ENCODE measurements around the gene AOPEP. TPM values are rescaled to one million over a fixed set of nuclear protein-coding genes. Genes with fewer than 3 reads are reported as not detected.

Gene AOPEP
- total RNA-seq, 1 experiment from 2014 or later = 41.0 TPM

DNA sequence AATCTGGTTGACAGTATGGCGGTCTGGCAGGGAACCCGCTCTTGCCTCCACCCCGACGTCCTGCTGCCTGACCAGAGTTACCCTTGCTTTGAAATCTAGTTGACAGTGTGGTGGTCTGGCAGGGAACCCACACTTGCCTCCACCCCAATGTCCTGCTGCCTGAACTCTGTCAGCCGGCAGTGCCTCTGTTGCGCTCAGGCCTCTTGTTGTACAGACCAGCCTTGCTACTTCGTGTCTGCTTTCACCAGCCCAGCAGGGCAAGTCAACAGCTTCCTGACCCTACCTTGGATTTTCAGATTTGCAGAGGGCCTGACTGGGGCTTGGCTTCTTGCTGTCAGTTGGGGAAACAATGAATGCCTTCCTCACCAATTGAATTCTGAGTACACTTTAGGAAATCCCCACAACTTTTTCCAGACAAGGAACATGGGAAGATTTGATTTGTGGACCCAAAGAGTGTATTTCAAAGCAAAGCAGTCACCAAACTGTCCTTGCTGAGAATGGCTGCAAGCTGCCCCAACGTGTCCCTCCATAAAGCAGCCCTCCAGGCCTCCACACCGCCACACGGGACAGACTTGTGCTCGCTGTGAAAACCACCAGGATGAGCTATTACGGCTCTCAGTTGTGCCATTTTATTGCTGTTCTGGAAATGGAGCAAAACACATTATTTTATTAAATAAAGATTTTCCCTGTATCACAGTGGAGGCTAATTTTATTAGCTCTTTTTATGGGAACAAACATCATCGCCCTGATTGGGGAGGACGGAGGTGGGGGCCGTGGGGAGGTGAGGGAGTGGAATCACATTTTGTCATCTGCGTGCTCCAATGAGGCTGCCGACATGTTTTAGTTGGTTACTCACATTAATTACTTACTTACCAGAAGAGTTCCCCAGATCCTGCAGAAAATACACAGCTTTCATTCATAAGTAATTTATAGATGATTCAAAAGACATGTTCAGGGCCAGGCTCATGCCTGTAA, 189.3 kb downstream of the AOPEP start:
- DNase-seq (ENCODE audit: low spot score) = no peak

DNA sequence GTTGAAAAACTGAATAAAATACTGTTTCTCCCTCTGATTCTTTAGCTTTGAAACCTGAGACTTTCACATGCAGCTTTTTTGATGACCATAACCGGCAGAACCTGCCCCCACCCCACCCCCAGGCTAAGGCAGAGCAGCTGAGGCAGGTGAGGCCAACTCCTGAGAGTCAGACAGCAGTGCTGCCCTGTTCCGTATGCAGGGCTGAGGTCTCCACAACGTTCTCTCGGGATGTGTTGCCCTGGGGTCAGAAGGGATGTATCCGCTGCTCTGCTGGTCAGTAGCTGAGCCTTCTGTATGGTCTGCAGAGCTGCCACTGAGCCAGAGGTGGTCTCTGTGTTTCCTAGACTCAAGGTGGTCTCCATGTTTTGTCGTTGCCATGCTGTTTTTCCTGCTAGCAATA, 190.5 kb downstream of the AOPEP start:
- no peak for DNase-seq (ENCODE audit: low spot score)

DNA sequence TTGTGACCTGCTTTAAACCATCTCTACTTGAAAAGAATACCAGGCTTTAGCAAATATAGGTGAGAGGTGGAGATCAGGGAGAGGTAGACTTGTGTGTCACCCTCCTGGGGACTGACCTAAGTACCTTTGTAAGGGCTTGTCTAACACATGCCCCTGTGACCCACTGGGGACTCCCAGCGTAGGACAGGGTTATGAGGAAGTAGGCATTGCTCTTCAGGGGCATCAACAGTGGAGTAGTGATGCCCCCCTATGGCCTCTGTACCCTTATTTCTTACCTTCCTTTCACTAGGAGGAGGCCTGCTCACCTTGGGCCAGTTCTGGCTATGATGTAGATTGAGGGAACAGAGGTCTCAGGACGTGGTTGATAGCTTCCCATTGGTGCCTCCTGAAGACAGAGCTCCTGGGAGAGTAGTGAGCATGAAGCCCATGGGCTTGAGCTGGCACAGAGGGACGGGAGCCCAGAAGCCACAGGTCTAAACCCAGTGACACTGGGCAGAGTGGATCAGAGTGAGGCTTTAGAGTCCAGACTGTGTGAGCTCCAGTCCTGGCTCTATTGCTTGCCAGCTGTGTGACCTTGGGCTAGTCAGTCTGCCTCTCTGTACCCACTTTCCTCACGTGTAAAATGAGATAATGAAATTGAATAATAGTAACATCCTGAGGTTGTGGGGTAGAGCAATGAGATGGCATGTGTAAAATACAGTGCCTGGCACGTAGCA, 191.7 kb downstream of the AOPEP start:
- no peak for DNase-seq (ENCODE audit: low spot score)

DNA sequence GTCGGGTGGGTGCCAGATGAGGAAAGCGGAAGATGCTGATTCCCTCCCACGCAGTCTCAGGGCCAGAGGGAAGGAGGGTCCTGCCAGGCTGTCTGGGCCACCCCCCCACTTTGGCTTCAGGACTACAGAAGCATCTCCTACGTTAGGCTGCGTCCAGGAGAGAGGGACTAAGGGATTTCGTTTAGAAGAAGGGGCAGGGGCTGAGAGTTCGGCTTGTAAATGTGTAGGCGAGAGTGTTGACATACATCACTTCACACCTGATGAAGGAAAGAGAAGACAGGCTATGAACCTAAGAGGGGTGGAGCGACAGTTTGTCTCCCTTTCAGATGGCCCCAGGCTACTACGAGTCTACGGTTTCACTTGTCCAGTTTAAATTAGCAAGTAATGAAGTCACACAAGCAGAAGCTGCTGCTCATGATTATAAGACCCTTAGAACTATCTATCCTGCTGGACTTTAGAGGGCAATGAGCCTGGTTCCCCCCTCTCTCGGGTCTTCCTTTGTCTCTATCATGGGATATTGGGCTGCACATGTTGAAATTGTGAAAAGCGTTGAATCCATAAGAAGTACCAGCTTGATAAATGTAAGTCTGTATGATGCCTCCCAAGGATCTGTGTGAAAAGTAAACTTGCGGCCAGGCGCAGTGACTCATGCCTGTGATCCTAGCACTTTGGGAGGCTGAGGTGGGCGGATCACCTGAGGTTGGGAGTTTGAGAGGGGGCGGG, 193.0 kb downstream of the AOPEP start:
- DNase-seq (ENCODE audit: low spot score) = peak; percentile 93

DNA sequence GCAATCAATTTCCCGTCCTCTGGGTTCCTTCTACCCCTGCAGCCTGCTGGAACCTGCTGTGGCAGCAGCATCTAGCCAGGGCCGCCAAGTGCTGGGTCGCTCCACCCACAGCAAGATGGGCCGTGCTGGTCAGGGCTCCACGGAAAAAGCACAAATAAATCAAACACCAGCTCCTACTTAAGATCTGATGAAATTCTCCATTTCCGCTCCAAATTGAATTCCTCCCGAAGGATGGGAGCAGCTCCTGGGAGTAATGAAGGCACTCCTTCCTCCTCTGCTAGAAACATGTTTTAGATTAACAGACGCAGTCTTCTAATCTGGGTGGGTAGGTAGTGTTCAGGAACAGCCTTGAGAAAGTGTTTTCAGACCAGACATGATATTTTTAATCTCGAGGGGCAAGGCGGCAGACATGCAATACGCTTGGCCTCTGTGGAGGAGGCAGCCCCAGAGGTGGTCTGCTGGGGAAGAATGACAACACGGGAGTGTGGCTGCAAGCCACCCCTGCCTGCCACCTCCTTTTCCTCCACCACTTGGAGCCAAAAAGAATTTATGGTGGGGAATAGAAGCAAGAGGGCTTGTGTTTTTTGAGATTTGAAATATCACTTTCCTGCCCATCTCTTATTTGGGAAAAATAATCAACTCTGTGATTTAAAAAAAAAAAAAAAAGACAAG, 194.1 kb downstream of the AOPEP start:
- peak; percentile 85 for DNase-seq (ENCODE audit: low spot score)

DNA sequence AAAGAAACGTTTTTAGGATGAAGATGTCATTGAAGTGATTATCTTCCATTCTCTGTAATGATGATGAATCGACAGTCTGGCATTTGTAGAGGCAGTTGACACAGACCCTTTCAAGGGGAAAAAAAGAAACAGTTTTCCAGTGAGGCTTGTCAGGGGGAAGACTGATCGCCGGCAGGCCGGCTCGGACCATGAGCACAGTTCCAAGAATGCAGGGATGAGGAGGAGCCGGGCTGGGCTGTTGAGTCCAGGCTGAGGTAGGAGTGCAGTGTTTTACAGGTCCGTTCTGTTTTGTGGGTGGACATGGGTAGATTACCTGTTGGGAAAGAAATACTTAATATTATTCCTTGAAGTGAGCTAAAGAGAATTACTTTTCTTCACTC, 194.6 kb downstream of the AOPEP start:
- DNase-seq (ENCODE audit: low spot score) = peak; percentile 67

DNA sequence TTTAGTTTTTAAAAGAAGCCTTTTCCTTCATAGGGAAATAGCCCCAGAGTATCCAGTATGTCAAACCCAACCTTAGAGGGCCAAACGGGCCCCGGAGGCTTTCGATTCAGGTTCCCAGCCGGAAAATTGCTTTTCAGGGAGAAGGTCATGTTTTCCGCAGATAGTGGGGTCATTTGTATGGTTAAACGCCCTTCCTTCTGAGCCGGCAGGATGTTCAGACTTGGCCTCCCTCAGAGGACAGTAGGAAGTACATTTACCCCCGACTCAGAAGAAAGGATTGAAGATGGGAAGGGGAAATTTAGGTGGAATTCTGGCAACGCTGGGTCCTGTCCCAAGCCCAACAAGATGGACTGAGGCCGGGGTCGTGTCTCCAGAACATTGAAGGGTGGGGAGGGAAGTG, 195.2 kb downstream of the AOPEP start:
- DNase-seq (ENCODE audit: low spot score) = no peak

DNA sequence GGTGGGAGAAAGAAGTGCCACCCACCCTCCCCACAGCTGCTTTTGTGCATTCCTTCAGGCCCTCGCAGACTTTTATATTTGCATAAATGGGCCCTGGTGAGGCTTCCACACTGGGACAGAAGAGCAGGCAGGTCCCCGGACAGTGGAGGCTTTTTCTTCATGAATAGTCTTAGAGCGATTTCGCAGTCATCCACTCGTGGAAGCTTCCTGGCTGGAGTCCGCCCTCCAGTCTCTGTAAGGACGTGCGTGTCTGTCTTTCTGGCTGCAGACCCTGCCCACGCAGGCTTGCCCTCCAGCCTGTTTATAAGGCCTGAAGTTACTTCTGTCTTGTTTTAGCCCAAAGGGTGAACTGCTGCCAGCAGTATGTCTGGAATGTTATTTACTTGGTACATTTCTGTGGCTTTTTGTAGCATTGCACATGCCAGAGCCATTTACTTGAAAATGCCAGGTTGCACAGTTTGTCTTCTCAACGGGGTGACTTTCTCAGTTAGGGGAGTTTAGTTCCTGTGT, 195.7 kb downstream of the AOPEP start:
- DNase-seq (ENCODE audit: low spot score) = peak; percentile 95

DNA sequence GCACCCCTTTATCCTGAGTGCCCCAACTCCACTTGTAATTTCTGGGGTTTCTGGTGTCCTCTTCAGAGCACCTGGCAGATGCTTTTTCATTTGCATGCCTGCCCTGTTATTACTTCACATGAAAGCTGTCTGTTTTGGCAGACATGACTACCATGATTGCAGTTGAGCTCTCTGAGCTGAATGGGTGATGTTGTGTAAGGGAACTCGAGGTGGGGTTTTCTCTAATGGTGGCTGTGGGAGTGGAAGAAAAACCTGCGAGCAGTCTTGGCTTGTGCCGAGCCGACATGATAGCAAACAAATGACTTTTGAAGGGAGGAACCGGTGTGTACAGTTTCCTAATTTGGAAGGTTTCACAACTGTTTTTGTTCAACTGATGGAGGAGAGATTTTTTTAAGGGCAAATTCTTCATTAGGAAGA, 196.2 kb downstream of the AOPEP start:
- no peak for DNase-seq (ENCODE audit: low spot score)

DNA sequence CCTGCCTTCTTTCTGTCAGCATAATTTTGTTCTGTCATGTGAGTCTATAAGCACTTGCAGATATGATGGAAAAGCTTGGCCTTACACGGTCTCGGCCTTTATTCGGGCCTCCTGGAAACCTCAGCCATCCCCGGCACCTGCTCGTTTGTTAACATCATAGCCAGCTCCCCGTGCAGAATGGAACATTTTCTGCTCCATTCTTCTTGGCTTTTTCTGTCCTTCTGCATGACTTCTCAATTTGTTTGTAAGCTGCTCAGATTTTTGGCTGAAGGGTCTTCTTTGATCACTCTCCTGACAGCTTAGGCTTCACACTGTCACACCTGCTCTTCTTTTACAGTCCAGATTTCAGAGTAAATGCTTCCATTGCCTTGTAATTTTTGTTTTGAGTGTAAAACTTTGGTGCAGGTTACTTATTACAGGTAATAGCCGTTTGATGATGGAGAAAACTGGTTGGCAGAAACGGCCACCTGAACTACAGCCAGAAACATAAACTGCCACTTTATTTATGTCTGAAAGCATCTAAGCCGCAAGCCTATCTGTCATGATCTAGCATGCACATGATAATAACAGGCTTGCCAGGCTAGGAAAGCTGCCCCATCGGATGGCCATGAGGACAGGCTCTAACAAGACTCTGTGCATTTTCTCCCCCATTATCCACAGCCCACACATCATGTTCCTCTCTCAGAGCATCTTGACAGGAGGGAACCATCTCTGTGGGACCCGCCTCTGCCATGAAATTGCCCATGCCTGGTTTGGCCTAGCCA, 197.0 kb downstream of the AOPEP start:
- DNase-seq (ENCODE audit: low spot score) = no peak

DNA sequence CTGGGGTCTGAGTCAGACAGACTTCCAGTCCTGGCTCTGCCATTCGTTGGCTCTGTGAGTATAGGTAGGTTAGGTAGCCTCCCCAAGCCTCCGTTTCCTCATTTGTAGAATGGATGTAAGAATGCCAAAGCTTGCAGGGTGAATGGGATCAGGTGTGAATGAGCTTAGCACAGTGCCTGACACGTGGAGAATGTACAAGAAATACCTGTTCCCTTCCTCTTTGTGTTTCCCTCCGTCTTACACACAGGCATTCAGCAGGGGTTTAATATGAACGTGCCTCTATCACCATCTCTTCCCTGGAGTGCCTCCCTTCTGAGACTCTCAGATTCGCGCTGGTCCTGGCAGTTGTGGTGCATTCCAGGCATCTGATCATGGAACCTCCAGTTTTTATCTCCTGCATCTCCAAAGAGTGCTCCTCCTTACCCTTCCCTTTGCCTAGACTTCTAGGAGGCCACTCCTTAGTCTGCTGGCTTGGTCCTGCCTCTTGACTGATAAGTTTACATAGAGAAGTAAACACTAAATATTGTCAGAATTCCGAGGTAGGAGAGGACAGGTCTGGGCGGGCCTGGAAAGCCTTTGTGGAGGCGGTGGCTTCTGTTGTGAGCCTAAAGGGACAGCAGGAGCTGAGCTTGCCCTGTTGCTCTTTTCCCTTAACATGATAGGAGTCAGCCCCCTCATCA, 199.4 kb downstream of the AOPEP start:
- DNase-seq (ENCODE audit: low spot score) = no peak

DNA sequence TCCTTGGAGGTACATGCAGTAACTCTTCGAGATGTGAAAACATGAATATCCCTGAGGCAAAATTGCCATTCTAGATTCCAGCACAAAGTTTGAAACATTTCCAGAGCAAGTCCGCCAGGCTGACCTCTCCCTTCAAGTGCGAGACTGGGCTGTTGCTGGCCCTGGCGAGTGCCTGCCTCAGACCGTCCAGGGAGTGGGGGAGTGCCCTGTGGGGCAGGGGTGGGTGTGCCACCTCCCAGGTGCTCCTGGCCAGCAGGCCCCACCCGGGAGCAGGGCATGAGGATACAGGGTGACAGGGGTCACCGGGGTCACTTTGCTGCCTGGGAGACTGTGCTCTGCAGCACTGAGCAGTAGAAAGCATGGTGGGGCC, 199.9 kb downstream of the AOPEP start:
- no peak for DNase-seq (ENCODE audit: low spot score)

DNA sequence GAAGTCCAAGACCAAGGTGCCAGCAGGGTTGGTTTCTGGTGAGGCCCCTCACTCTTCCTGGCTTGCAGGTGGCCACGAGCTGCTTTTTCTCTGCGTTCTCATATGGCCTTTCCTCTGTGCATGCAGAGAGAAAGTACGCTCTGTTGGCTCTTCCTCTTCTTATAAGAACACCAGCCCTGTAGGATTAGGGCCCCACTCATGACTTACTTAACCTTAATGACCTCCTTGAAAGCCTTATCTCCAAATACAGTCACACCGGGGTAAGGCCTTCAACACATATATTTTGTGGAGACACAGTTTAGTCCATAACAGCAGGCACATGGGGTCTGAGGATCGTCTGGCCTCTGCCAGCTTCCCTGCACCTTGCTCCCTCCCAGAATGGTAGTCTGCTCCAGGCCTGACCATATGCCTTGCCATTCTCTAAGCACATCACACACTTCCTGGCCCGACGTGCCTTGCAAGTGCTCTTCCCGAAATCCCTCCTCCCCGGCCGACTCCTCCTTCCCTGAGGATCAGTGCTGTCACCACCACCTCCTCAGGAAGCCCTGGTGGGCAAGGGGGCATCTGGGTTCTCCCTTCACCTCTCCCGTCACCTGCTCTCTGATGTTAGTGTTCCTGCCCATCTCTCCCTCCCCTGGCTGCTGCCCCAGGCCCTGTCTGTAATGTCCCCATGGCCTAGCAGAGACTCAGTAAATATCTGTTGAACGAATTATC, 200.7 kb downstream of the AOPEP start:
- DNase-seq (ENCODE audit: low spot score) = no peak

DNA sequence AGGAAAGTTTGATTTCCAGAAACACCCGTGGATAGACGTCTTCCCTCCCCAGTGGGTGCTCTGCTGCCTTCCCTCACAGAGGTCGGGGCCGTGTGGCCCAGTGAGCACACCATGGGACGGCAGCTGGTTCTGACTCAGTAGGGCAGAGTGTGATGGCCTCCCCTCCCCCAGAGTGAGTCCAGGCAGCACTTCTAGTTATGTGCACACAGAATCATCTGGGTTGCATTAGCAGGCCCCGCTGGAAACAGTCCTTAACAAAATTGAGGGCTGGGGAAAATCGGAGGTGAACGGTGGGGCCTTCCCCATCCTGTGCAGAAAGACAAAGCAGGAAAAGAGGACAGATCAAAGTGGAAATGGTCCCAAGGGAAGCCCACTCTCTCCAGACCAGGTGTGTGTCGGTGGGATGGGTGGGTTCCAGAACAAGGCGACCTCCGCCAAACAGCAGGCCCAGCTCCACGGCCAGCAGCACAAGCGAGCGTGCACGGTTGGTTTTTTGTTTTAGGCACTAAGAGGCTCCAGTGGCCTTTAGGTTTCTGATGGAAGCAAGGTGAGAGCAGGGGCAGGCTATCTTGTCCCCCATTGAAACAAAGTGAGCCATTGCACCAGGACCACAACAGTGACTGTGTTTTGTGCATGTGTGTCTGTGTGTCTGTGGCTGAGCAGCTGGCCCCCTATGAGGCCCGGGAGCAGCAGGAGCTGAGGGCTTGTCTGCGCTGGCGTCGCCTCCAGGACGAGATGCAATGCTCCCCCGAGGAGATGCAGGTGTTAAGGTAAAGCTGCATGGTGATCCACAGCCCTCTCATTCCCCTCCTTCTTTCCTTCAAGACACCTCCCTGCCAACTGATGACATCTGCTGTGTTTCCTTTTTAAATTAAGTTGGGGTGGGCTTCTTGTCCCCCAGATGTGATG, 201.5 kb downstream of the AOPEP start:
- no peak for DNase-seq (ENCODE audit: low spot score)

DNA sequence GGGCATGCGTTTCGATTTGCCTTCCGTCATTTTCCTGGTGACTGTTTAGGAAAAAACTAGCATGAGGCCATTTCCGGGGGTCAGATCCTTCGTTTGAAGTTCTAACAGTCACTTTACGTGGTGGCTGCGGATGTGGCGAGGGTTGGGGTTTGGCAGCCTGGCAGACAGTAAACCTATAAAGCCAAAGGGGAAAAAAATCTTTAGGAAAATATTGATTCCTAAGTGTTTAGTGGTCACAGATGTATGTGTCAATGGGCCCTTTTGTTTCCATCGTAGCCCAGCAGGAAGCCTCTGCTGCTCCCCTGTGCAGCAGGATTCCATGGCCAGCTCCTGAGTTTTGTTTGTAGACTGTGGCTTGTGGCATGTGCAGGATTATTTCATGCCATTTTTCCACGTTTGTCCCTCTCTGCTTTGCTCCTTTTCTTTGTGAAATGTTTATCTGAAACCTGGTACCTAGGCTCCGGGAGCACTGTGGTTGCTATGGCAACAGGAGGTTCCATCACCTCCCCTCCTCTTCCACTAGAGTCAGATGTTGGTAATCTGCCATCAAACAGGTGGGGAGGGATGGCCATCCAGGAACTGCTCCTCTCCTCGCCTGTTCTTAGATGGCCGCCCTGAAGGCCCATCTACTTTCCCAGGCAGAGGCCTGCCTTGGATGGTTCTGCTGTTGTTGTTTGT, 202.3 kb downstream of the AOPEP start:
- DNase-seq (ENCODE audit: low spot score) = no peak

DNA sequence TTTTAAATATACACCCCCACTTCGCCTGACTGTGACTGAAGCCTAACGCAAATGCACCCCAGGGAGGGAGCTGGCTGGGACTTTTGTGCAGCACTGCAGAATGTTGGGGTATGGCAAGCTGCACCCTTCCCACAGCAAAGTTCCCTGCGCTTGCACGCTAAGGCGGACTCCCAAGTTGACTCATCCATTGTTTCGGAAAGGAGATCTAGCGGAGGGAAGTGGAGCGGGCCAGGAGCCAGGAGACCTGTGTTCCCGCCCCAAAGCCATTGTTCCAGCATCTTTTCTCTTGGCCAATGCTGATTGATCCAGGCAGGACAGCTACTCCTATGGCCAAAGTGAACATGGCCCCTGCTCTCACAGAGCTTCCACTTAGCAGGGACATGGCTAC, 202.9 kb downstream of the AOPEP start:
- peak; percentile 42 for DNase-seq (ENCODE audit: low spot score)

DNA sequence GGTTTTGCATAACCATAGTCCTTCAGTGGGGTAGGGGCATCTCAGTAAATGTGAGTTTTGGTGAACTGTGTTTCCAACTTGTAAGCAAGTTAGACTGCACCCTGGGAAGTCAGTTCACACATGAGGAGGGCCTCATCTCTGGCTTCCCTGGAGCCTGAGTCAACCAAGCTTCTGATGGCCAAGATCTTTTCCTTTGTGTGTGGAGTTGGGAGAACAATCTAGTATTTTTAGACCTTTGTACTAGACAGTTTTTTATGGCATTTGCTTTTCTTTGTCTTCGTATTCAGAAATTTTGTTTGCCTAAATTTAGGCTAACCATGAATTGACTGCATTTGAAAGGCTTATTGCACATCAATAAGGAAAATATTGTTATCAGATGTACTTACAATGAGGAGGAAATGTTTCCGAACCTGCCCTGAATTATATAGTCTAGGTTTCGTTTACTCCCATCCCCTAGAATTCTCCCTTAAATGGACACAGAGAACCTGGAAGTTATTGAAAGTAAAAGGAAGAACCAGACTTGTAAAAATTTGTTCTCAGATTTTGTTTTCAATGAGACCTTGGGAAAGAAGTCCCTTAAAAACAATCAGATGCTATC, 204.6 kb downstream of the AOPEP start:
- no peak for DNase-seq (ENCODE audit: low spot score)

DNA sequence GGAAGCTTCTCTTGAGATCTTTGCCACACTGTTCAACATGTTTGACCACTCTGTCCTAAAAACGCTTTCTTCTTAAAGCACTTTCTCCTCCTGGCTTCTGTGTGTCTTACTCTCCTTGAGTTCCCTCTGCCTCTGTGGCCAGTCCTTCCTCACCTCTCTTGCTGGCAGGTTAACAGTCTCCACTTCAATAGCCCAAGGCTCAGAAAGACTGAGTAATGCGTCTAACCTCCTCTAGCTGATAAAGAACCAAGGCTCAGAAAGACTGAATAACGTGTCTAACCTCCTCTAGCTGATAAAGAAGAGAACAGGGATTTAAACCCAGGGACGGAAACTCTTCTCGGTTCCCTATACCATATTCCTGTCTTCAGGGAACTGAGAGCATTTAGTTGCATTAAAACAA, 205.2 kb downstream of the AOPEP start:
- DNase-seq (ENCODE audit: low spot score) = no peak

Data from A172 (cell line).